GM23248 (cell line): Measurements from ENCODE around the gene AFP.

ENCODE experiments used
- EZH2 ChIP-seq: fragments of 200-600 bp; sonication (generic); IDR thresholded peaks from 2 replicates; pipeline ENCODE4 v1.6.1; 2018; ENCODE audit warnings: antibody characterized with exemption, mild to moderate bottlenecking; ENCODE audit not compliant: insufficient read depth, poor library complexity, severe bottlenecking
- EZH2phosphoT487 ChIP-seq: fragments of 200-600 bp; sonication (generic); IDR thresholded peaks from 2 replicates; pipeline ENCODE4 v1.6.1; 2018; ENCODE audit warnings: antibody characterized with exemption, moderate library complexity, mild to moderate bottlenecking, low read depth; ENCODE audit not compliant: insufficient read depth

- TF ChIP-seq EZH2 (no peak), EZH2phosphoT487 (no peak)
These were observed 22.7 kb upstream of the AFP start for GRCh38 chr4:73413294-73413755.
